Erythroblast (primary cell): Measurements from ENCODE around the gene USP40.

Experiments
- DNase-seq, 2 experiments: peaks; one replicate each; lab custom pipeline; 2025; lab: John Stamatoyannopoulos, UW
- GATA1 ChIP-seq: IDR thresholded peaks from 2 replicates; pipeline ENCODE4 v1.6.1; 2011; ENCODE audit warnings: low read depth, mild to moderate bottlenecking, control low read depth, low read length, moderate library complexity
- POLR2A ChIP-seq: IDR thresholded peaks from 2 replicates; pipeline ENCODE4 v1.6.1; 2011; ENCODE audit warnings: mild to moderate bottlenecking, low read length

The USP40 gene

DNA sequence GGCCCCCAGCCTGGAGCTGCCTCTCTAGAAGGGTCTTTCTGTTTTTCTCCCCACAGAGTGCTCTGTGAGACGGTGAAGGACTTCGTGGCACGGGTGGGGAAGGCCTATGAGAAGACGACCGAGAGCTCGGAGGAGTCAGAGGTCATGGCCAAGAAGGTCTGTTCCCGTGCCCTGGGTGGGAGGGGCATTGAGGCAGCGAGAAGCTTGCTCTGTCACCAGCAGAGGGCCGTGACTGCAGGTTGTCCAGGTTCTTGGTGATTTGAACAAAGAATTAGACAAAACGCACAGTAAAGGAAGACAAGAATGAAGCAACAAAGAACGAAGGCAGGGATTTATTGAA is 118.4 kb downstream of the USP40 start:
- TF ChIP-seq GATA1 (no peak), POLR2A (no peak)
- DNase-seq: peak; percentile 25 to 38

DNA sequence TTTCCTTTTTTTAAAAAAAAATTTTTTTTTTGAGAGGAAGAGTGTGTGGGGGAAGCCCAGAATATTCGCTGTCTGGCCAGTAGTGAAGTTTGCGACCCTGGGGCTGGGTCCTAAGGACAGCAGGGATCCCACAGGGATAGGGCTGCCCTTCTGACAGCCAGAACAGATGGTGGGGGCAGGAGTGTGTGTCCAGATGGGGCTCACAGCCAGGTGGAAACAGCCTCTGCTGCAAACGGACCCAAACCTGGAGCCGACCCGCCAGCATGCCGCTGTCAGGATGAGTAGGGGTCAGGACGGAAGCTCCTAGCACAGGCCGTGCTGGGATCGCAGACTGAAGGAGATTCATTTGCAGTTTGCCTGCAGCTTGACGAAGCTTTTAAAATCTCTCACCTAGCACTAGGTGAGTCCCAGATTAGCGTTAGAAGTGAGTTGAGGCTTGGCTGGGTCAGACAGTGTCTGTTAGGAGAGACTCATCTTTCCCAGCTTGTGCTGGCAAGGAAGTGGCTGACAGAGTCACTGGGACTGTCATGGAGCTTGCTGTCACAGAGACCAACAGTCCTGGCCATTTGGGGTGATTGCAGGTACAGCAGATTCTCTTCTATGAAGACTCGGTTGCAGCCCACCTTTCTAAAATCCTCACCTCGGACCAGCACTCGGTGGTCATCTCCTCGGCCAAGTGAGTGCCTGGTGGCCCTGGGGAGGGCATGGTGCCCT is 118.9 kb downstream of the USP40 start:
- TF ChIP-seq GATA1 (no peak), POLR2A (no peak)
- no peak for DNase-seq

DNA sequence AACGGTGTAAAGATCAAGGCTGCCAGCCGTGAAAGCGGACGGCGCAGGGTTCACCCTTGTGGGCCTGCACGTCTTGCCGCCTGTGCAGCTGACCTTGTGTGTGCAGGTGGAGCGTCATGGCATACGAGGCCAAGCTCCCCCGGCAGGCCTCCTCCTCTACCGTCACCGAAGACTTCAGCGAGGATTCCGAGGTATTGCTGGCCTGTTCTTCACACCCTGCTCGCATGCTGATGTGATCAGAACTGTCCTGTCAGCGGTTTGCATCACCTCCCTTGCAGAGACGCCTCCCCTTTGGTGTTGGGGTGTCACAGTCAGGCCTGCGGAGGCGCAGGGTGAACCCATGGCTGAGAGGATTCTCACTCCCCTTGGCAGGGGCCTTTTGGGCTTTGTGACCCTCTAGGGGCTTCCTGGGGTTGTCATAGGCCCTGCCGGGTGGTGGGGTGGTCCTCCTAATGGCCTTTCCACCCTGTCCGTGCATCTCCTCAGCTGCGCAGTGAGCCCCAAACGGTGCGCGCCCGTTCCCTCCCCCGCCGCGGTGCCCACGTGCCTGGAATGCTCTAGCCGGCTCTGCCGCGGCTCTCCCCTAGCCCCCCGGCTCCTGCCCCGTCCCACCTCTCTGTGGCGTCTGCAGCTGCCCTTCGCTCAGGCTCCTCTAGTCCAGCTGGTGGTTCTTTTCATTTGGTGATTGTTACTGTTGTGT is 119.8 kb downstream of the USP40 start:
- TF ChIP-seq GATA1: no peak
- TF ChIP-seq POLR2A: no peak
- no peak for DNase-seq

- no peak for DNase-seq
- no peak for TF ChIP-seq GATA1
- TF ChIP-seq POLR2A: no peak
Measured at GRCh38 chr2:233446121-233446520, 120.5 kb downstream of the USP40 start.

DNA sequence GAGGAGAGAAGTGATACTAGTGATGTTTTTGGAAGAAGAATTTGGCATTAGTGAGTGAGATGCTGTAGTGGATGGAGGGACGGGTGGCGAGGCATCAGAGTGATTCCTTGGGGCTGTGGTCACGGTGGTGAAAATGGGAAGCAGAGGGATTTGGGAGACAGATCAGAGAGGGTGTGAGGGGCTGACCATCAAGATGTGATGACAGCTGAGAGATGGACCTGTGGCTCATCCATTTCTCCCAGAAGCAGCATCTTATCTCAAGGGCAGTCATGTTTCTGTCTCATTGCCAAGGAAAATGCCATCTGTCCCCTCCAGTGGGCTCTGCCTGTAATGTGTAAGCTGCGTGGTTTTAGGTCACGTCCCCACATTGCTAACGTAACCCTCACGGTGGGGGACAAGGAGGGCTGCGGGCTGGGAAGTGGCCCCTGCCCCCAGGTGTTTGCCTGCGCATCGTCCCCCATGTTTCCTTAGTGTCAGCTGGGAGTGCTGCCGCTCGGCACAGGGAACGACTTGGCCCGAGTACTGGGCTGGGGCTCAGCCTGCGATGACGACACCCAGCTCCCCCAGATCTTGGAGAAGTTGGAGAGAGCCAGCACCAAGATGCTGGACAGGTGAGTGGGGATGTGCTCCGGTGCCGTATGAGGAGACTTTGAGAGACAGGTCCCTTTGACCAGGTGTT is 121.3 kb downstream of the USP40 start:
- no peak for DNase-seq
- TF ChIP-seq POLR2A (no peak), GATA1 (no peak)

DNA sequence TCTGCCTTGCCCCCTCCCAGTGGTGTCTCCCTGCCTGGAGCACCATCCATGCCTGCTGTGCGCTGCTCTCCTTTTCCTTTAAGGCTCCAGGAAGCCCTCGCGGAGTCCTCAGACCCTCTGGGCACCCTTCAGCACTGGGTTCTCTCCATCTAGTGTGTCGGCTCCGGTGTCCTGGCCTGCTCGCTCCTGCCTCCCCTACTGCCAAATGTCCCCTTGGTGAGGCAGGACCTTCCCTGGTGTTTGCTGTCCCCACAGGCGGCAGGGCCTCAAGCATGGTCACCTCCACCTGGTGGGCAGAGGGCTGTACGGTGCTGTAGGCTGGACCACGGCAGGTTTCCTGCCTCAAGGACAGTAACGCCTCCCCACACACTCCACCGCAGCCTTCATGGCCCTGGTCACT is 122.1 kb downstream of the USP40 start:
- TF ChIP-seq POLR2A (no peak), GATA1 (no peak)
- DNase-seq: no peak

DNA sequence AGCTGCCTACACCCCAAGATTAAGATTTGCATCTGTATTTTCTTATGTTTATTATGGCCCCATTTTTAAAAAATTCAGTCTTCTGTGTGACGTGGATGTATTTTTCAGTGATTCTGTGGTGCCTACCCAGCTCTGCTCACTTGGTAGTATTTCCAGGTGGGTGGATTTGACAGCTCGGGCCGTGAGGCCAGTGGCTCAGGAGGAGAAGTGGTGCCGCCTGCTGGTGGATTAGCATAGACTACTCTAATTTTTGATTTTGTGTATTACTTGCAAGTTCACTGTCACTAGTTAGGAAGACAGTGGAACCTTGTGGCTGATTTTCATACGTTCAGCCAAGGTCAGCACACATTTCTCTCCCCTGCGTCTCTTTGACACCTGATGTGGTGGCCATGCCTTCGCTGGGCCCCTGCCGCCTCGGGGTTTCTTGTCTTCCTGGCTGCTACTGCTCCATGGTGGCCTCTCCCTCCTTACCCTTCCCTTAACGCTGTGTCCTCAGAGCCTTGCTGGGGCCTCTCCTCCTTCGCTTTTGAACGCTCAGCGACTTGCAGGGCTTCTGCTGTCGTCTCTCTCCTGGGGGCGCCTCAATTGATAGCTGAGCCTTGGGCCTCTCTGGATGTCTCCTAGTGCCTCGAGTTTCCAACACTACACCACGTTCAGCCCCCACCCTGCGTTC is 122.9 kb downstream of the USP40 start:
- DNase-seq: peak; percentile 77 to 87
- TF ChIP-seq POLR2A (no peak), GATA1 (no peak)

- TF ChIP-seq GATA1: no peak
- TF ChIP-seq POLR2A: no peak
Measured at GRCh38 chr2:233442028-233442310, 124.6 kb downstream of the USP40 start.

DNA sequence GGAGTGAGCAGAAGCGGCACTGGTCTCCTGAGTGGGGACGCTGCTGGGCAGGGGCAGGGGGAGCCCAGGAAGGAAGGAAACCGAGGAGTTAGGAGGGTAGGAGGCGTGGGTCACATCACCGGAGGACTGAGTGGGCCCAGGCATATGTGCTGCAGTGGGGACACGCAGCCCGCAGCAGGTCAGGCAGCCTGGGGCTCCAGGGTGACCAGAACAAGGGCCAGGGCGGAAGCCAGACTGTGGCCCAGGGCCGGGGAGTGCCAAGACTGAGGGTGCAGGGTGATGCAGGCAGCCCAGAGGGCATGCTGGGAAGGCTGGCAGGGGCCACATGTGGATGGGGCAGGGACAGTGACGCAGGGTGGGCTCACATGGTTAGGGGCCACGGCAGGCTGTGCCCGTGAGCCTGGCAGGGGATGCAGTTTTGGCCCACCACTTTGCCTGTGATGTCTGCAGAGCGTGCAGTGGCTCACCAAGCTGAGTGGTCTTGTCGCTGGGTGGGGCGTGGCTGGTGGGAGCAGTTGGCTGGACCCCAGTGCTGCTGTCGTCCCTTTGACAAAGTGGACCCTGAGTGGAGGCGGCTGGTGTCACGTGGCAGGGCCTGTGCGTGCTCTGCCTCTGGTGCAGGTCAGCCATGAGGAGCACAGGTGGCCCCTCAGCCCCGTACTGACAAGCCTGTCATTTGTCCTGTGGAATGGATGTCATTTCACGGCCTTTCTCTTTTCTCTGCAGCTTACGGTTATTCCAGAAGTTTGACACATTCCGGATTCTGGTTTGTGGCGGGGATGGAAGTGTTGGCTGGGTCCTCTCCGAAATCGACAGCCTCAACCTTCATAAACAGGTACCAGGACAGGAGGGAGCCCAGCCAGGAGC is 125.2 kb downstream of the USP40 start:
- no peak for DNase-seq
- TF ChIP-seq POLR2A: no peak
- no peak for TF ChIP-seq GATA1

More at GRCh38 chr2:233442028-233442310, 124.6 kb downstream of the USP40 start:
- no peak for DNase-seq

DNA sequence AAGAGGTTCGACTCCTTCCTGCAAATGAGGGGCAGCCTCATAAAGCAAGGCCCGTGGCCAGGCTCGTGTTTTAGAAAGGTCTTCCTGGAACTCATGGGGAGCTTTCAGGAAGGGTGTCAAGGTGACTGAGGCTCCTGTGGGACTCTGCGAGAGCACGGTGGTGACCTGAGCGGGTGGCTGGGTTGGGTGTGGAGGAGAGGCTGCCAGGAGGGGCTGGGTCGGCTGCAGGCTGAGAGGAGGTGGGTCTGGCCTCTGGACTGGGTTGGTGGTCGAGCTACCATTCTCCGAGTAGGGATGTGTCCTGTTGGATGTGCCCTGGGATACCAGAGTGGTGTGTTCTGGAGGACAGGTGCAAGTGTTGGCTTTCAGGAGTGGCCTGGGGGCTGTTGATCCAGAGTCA is 125.9 kb downstream of the USP40 start:
- TF ChIP-seq GATA1 (no peak), POLR2A (no peak)
- no peak for DNase-seq

DNA sequence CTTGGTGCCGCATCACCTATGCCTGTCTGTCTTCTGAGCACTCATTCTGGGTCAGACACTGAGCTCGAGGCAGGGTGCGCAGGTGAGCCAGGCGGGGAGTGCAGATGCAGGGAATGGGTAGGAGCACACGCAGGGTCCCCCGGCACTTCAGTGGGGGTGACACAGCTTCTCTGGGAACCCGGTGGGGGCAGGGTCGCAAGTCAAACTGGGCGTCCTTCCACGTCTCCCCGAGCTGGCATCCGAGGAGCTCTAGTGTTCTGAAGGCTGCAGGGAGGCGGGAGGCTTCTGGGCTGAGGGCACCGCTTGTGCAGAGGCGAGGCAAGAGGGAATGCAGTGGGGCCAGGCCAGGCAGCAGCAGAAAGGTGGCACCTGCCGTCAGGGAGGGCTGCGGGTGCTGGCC is 126.3 kb downstream of the USP40 start:
- TF ChIP-seq GATA1: no peak

DNA sequence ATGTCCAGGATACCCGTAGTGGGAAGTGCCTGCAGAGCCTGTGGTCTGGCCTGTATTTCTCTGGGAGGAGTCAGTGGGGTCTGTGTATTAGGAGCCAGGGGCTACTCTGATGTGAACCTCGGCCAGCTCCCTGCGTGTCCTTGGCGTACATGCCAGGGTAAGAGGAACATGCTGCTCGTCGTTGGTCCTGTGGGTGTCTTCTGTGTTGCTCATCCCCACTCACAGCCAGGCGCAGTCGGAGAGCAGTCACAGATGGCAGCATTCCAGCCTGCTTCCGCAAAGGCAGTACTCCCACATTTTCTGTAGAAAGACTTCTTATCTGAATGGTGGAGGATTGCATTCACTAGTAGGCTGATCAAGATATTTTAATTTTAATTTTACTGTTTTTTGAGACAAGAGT is 127.4 kb downstream of the USP40 start:
- no peak for DNase-seq
- TF ChIP-seq POLR2A: no peak
- TF ChIP-seq GATA1: no peak

More for the DNA sequence above, 126.3 kb downstream of the USP40 start:
- no peak for DNase-seq

DNA sequence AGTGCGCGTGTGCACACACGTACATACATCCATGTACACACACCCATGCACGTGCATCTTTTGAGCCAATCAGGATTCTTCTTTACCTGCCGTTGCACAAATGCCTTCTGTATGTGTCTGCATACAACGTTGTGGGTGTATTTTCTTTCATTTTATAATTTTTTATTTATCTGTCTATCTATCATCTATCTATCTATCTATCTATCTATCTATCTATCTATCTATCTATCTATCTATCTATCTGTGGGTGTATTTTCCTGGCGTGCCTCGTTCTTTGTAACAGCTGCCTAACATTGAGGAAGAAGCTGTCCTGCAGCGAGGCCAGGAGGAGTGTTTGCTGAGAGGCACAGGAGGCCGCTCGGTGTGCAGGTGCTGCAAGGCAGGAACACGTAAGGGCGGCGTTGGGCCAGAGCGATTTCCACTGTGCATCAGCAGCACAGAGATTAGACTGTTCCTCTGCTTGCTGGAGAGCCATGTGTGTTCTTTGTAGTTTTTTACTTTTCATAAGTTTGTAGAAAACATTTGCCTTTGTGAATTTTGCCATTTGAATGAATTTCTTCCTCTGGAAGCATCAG is 127.9 kb downstream of the USP40 start:
- no peak for DNase-seq
- TF ChIP-seq GATA1: no peak
- no peak for TF ChIP-seq POLR2A
